PFSK-1 (cell line): ENCODE measurements around the gene ZHX3.

Experiments
- FOXP2 ChIP-seq: optimal IDR thresholded peaks from 2 replicates; pipeline ENCODE3; 2011; ENCODE audit warnings: borderline replicate concordance, control low read depth, inconsistent platforms; ENCODE audit not compliant: insufficient read depth; ENCODE audit errors: extremely low read length, extremely low read depth
- POLR2AphosphoS5 ChIP-seq: IDR thresholded peaks from 2 replicates; pipeline ENCODE4 v1.6.1; 2012; ENCODE audit warnings: low read depth, mild to moderate bottlenecking, control low read depth, low read length, moderate library complexity
- SIN3A ChIP-seq: IDR thresholded peaks from 2 replicates; pipeline ENCODE4 v1.6.1; 2012; ENCODE audit warnings: mild to moderate bottlenecking, low read length, moderate library complexity, borderline replicate concordance; ENCODE audit not compliant: insufficient read depth
- TAF1 ChIP-seq: IDR thresholded peaks from 2 replicates; pipeline ENCODE4 v1.6.1; 2012; ENCODE audit warnings: low read length, control low read depth, borderline replicate concordance; ENCODE audit not compliant: insufficient read depth
- TF ChIP-seq, protein P1 (sequence below), 2 experiments: IDR thresholded peaks; 2 replicates each; pipeline versions ENCODE4 v1.6.1 to v1.8.0; 2011 to 2012; ENCODE audit warnings: low read depth in 2 of 2, low read length in 2 of 2, control low read depth in 1 of 2, inconsistent platforms in 1 of 2, mild to moderate bottlenecking in 1 of 2, moderate library complexity in 1 of 2; ENCODE audit not compliant: insufficient read depth in 1 of 2

ZHX3 gene

DNA sequence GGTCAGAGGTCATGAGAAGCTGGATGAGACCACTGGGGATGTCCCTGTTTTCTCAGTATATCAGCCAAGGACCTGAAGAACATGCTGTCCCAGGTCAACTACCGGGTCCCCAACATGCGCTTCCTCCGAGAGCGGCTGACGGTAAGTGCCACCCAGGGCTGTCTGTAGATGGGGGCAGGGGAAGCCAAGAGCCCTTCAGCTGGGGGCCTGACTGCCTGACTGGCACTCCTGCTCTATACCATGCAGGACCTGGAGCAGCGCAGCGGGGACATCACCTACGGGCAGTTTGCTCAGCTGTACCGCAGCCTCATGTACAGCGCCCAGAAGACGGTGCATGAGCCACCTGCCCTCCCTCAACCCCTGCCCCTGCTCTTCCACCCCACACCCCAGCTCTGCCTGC is 155.1 kb downstream of the ZHX3 start:
- TF ChIP-seq, protein P1, sequence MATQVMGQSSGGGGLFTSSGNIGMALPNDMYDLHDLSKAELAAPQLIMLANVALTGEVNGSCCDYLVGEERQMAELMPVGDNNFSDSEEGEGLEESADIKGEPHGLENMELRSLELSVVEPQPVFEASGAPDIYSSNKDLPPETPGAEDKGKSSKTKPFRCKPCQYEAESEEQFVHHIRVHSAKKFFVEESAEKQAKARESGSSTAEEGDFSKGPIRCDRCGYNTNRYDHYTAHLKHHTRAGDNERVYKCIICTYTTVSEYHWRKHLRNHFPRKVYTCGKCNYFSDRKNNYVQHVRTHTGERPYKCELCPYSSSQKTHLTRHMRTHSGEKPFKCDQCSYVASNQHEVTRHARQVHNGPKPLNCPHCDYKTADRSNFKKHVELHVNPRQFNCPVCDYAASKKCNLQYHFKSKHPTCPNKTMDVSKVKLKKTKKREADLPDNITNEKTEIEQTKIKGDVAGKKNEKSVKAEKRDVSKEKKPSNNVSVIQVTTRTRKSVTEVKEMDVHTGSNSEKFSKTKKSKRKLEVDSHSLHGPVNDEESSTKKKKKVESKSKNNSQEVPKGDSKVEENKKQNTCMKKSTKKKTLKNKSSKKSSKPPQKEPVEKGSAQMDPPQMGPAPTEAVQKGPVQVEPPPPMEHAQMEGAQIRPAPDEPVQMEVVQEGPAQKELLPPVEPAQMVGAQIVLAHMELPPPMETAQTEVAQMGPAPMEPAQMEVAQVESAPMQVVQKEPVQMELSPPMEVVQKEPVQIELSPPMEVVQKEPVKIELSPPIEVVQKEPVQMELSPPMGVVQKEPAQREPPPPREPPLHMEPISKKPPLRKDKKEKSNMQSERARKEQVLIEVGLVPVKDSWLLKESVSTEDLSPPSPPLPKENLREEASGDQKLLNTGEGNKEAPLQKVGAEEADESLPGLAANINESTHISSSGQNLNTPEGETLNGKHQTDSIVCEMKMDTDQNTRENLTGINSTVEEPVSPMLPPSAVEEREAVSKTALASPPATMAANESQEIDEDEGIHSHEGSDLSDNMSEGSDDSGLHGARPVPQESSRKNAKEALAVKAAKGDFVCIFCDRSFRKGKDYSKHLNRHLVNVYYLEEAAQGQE (IDR thresholded peaks at IDR 0.05; ENCODE audit: insufficient read depth in 1 of 2, low read depth in 2 of 2, low read length in 2 of 2) = no peak
- TF ChIP-seq POLR2AphosphoS5 = no peak
- TF ChIP-seq FOXP2 = no peak
- no peak for TF ChIP-seq SIN3A
- TF ChIP-seq TAF1 = no peak

DNA sequence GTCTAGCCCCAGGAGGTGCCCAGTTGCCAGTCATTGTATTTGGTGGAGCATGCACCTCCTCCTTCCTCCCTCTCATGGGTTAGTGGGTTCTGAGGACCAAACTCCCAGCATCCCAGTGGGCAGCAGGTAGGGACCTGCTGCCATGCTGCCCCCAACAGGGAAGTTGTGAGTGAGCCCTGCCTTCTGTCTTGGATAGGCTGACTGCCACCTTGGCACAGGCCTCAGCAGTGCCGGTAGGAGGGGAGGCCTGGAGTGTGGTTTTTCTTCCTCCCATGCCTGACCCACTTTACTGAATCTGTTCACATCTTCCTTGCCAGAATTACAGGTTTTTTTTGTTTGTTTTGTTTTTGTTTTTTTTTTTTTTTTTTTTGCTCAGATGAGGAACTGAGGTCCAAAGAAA is 155.6 kb downstream of the ZHX3 start:
- TF ChIP-seq, protein P1 (IDR thresholded peaks at IDR 0.05; ENCODE audit: insufficient read depth in 1 of 2, low read depth in 2 of 2, low read length in 2 of 2) = no peak
- no peak for TF ChIP-seq TAF1
- TF ChIP-seq FOXP2 = no peak
- TF ChIP-seq POLR2AphosphoS5 = no peak

DNA sequence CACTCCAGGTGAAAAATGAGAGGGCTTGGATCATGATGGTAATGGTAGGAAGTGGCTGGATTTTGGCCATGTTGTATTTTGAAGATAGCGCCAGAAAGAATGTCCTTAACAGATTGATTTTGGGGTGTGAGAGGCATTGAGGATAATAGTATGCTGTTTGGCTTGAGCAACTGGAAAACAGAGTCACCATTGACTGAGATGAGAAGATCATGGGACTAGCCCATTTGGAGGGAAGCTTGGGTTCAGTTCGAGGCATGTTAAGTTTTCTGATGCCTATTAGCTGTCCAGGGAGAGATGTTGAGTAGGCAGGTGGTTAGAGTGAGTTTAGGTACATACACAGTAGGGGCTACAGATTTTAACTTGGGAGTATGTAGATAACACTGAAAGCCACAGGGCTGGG is 156.8 kb downstream of the ZHX3 start:
- TF ChIP-seq TAF1 (no peak), FOXP2 (no peak), POLR2AphosphoS5 (no peak), SIN3A (no peak)
- TF ChIP-seq, protein P1 (IDR thresholded peaks at IDR 0.05; ENCODE audit: insufficient read depth in 1 of 2, low read depth in 2 of 2, low read length in 2 of 2) = no peak

DNA sequence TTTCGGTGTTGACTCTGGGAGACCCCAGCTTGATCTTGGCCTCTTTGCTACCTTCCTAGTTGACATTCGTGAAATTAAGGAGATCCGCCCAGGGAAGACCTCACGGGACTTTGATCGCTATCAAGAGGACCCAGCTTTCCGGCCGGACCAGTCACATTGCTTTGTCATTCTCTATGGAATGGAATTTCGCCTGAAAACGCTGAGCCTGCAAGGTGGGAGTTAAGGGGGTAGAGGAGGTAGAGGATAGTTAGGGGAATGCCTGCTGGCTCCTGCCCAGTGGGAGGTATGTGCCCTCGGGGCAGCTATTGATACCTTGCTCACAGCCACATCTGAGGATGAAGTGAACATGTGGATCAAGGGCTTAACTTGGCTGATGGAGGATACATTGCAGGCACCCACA is 158.0 kb downstream of the ZHX3 start:
- TF ChIP-seq POLR2AphosphoS5 (no peak), TAF1 (no peak)

DNA sequence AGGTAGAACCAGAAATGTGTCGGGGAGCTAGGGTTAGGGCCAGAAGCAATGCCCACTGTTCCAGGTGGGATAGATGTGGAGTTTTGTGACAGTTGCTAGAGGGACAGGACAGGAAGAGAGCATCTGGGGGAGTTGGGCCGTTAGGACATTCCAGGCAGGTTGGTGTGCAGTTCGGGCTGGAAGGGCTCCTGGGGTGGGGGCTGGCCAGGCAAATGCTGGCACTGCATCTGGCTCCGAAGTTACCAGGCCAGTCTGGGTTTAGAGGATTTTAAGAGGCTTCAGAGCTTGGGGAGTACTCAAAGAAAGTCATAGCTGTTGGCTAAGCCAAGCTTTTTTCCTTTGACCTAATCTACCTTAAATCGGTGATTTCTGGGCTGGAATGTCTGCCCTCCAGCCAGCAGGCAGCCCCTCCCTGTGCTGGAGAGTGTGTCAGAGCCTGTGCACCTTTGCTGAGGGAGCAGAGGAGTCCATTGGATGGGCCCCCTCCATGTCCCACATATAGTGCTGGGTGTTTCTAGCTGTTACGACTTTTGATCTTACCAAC is 159.4 kb downstream of the ZHX3 start:
- TF ChIP-seq, protein P1 (IDR thresholded peaks at IDR 0.05; ENCODE audit: insufficient read depth in 1 of 2, low read depth in 2 of 2, low read length in 2 of 2) = no peak
- TF ChIP-seq FOXP2 = no peak
- no peak for TF ChIP-seq POLR2AphosphoS5
- TF ChIP-seq TAF1 = no peak
- TF ChIP-seq SIN3A = no peak
